ENCODE results near the gene HOXB7.
A peak's percentile ranks its signal among the peaks of the same experiment; 100 is the strongest.

HOXB7 gene

DNA sequence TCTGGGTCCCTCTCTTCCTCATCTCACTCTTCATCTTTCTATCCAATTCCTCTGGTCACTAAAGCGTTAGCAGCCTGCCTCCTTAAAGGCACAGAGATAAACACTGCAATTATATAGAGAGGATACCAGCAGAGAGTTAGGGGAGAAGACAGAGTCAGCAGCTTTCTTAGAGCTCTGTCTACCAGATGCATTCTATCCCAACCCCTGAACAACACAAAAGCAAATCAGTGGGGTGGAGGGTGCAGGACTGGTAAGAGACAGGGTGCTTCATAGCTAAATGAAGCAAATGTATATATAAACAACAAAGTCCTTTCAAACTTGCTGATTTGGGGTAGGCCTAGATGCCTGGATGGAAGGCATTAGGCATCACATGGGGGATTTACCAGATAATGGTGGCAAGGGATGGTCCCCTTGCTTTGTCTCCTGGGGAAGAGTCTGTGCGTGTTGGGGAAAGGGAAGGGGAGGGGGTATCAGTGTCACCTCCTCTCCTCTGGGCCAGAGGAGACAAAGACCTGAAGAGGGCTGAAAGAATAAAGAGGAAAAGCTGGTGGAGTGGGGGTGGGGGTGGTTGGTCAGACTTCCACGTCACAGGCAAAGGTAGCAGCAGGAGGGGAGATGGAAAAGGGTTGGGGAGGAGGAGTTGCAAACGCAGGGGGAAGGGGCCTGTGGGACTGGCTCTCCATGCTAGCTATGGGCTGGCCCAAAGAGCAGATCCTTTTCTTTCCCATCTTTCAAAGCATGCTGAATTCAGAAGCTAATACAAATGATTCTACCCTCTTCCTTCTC, 44.7 kb downstream of the HOXB7 start:
- peak in 1 of 3 experiments; percentile 27 for DNase-seq

GRCh38 chr17:48565022-48565554, 45.7 kb downstream of the HOXB7 start:
- DNase-seq = peak in 2 of 3 experiments; percentile 46 to 81

GRCh38 chr17:48564188-48565021, 46.4 kb downstream of the HOXB7 start:
- DNase-seq = peak in 2 of 3 experiments; percentile 65 to 76

- no peak for DNase-seq
Measured at GRCh38 chr17:48563867-48564187, 47.0 kb downstream of the HOXB7 start.

- DNase-seq = peak in 2 of 3 experiments; percentile 26 to 64
Measured at GRCh38 chr17:48563385-48563838, 47.4 kb downstream of the HOXB7 start.

GRCh38 chr17:48562934-48563333, 47.9 kb downstream of the HOXB7 start:
- no peak for DNase-seq

DNA sequence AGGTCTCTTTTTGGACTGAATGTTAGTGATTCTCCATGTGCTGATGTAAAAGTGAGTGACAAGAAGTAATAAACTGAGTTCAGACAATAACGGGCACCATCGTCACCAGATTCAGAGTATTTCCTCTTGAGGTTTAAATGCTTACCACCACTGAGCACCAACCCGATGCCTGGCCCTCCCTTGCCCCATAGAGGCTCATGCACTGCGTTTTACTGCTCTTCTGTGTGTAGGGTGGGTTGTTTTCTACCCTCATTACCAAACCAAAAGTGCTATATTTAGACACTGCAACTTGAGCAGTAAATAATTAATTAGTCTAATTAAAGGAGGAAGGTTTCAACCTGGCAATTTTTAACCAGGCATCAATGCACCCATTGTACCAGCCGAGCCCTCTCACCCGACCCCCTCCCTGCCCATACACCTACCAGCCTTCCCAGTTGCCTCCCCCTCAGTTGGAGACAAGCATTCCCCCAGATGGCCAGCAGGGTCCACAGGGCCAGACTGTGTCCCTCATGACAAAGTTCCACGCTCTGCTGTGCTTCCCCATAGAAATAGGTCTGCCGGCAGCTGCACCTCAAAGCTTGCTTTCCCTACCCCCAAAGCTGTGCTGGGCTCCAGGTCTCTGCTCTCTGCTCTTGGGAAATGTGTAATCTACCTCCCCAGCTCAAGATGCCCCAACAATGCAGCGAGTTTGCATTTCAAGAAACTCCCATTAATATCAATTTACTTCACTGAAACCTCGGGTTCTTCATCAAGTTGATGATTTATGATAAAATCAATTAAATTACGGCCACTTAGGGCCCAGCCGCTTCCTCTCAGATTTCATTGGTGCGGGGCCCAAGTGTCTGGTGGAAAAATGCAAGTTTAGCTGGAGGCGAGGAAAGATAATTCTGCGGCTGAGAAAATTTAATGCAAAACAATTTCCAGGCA, 48.7 kb downstream of the HOXB7 start:
- peak in 1 of 3 experiments; percentile 40 for DNase-seq

DNA sequence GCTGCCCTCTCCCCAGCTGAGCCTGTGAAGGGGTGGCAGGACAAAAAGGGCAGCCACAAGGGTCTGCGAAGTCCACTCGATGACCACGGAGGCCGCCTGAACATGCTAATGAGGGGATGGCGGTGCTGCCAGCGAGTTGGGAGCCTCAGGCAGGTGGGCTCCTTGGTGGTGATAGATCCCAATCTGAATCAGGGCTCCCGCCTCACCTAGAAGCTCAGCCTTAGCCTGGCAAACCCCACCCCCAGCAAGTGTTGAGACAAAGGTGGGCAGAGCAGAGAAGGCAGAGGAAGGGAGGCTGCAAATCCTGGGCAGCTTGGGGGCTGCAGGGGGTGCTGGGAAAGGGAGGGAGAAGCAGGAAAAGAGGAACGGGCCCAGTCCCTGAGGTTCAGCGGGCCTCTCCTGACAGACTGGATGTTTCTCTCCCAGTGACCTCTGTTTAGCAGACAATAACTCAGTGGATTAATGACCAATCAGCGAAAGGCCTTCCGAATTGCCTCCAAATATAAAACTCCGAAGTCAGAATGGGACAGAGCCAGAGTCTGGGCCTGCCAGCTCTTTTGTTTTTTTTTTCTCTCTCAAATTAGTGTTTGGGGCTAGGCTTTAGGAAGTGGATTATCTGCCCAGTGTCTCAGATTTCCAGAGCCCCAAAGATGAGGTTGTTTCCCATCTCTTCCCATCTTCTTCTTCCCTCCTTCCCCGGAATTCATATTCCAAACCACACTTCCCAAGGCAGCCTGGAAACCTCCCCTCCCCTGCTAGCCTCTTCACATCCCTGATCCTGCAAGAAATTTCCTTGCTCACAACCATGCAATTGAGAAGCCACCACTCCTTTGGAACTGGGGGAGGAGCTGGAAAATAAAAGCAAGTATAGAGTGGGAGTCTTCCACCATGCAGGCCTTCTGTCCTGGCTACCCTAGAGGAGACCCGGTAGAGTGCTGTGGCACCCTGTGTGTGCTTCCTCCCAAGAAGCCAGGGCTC, 50.7 kb downstream of the HOXB7 start:
- DNase-seq = no peak

DNA sequence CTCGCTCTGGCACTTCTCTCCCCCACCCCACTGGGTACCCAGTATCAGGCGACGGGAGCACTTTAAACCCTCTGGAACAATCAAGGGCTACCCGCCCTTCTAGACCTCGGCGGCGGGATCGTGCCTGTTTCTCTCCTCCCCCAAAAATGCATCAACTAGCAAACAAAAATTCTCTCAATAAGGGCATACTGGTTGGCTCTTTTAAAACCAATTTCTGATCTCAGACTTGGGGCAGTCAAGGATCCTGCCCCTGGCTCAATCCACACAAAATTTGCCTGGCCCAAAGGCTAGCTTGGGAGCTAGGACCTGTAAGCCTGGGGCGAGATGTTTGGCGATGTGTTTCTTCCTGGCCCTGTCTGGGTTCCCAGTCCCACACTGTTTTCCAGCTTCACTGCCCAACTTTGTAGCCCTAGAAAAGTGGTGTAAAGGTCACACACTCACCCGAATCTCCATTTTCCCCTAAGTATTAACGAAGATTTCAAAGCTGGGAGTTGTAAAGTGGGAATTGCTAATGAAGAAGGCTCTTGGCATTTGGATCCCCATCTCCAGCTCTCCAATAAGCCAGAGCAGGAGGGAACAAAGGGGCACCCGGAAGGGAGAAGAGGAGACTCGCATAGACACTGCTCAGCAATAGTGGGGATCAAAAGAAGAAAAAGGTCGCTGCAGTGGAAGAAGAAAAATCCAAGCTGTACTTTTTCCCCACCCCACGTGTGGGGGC, 51.5 kb downstream of the HOXB7 start:
- DNase-seq = no peak

GRCh38 chr17:48558831-48559121, 52.0 kb downstream of the HOXB7 start:
- DNase-seq = no peak

DNA sequence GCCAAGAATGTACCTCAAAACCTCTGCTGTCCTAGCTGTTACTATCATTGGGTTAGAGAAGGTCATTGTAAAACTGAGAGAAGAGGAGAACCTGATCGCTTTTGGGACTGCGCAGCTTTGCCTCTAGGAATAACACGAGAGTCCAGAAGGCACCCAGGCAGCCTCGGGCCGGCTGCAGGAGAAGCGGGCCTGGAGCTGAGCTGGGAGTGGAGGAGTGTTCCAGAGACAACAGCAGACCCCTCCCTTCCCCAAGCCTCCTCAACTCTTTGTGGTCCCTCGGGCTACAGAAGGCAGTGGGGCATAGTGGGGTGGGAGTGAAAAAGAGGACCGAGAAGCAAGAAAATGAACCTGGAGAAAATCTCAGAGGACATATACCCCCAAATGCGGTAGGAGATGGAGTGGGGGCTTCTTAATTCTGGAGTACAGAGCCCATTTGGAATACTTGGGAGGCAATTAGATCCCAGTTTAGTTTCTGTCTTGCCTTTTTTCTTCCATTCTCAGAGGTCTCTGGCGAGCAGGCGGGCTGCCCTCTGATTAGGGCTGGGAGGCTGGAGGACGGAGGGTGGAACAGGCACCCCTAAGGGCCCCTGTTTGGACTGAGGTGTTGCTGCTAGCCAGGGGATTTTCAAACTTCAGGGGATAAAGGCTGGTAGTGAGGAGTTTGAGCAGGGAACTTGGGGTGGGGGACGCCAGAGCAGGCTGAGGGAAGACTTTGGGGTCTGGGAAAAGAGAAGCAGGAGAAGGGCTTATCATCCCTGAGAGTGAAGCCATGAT, 52.6 kb downstream of the HOXB7 start:
- no peak for DNase-seq
